ENCODE measurements around the gene CRYBA2. TPM values are rescaled to one million over a fixed set of nuclear protein-coding genes. Genes with fewer than 3 reads are reported as not detected.

The CRYBA2 gene
- total RNA-seq, 1 donor from 2014 or later, result not detected

- H3K36me3 Mint-ChIP-seq, result no peaks in the 10 kb centered on the region
- no peaks in the 10 kb centered on the region for H3K9me3 ChIP-seq (ENCODE audit: low read depth)
- peaks cover 14% of the 10 kb centered on the region for H3K4me1 ChIP-seq
- no peaks in the 10 kb centered on the region for H3K79me2 ChIP-seq (ENCODE audit: low read depth)
- H3K27me3 Mint-ChIP-seq (ENCODE audit: insufficient read depth, low read depth), result peaks cover 77% of the 10 kb centered on the region
- no peaks in the 10 kb centered on the region for H3K9me3 Mint-ChIP-seq
- H3K27ac Mint-ChIP-seq, result no peak overlapping the region
- peak overlapping the region; percentile 58 for H3K4me3 Mint-ChIP-seq
- peaks cover 12% of the 10 kb centered on the region for H3K4me1 Mint-ChIP-seq
- peak overlapping the region; percentile 27 for H3K4me3 ChIP-seq
- TF ChIP-seq EZH2phosphoT487 (IDR thresholded peaks at IDR 0.05), result peak; percentile 98
- TF ChIP-seq EZH2 (IDR thresholded peaks at IDR 0.05), result peak; percentile 100
- TF ChIP-seq CTCF (IDR thresholded peaks at IDR 0.05), result no peak
- DNase-seq (ENCODE audit: low spot score), result peak; percentile 65
- peaks cover 7% of the 10 kb centered on the region for H3F3A ChIP-seq (ENCODE audit: low read depth)
- H3K9ac ChIP-seq, result no peak overlapping the region
- H3K36me3 ChIP-seq, result no peaks in the 10 kb centered on the region
- peaks cover 100% of the 10 kb centered on the region for H3K27me3 ChIP-seq
- H3K27ac ChIP-seq, result no peak overlapping the region
- H2AFZ ChIP-seq (replicated peaks), result no peak overlapping the region
- H4K20me1 ChIP-seq (ENCODE audit: low read depth), result peaks cover 62% of the 10 kb centered on the region
- H3K4me2 ChIP-seq, result peak overlapping the region; percentile 56
These were observed 11.2 kb downstream of the CRYBA2 start for GRCh38 chr2:218981881-218982585.

GRCh38 chr2:218981390-218981880, 11.8 kb downstream of the CRYBA2 start:
- Mint-ChIP-seq H3K9me3 (no peaks in the 10 kb centered on the region), H3K36me3 (no peaks in the 10 kb centered on the region), H3K4me3 (peak overlapping the region; percentile 77), H3K4me1 (peaks cover 12% of the 10 kb centered on the region), H3K27ac (no peak overlapping the region), H3K27me3 (ENCODE audit: insufficient read depth, low read depth) (peaks cover 77% of the 10 kb centered on the region)
- Histone ChIP-seq H3K9me3 (ENCODE audit: low read depth) (no peaks in the 10 kb centered on the region), H3K4me1 (peaks cover 14% of the 10 kb centered on the region), H3K9ac (no peak overlapping the region), H3K27ac (no peak overlapping the region), H2AFZ (replicated peaks) (no peak overlapping the region), H3K36me3 (no peaks in the 10 kb centered on the region), H3K79me2 (ENCODE audit: low read depth) (no peaks in the 10 kb centered on the region), H3K27me3 (peaks cover 100% of the 10 kb centered on the region), H4K20me1 (ENCODE audit: low read depth) (peaks cover 56% of the 10 kb centered on the region), H3K4me3 (peak overlapping the region; percentile 27), H3K4me2 (peak overlapping the region; percentile 56), H3F3A (ENCODE audit: low read depth) (peaks cover 7% of the 10 kb centered on the region)
- peak; percentile 61 for DNase-seq (ENCODE audit: low spot score)
- TF ChIP-seq CTCF (IDR thresholded peaks at IDR 0.05) (peak; percentile 39), EZH2 (IDR thresholded peaks at IDR 0.05) (peak; percentile 96), EZH2phosphoT487 (IDR thresholded peaks at IDR 0.05) (peak; percentile 95)

GRCh38 chr2:218980735-218981389, 12.4 kb downstream of the CRYBA2 start:
- DNase-seq (ENCODE audit: low spot score), result no peak
- Mint-ChIP-seq H3K4me1 (peaks cover 12% of the 10 kb centered on the region), H3K4me3 (peak overlapping the region; percentile 77), H3K9me3 (no peaks in the 10 kb centered on the region), H3K27ac (no peak overlapping the region), H3K27me3 (ENCODE audit: insufficient read depth, low read depth) (peaks cover 72% of the 10 kb centered on the region), H3K36me3 (no peaks in the 10 kb centered on the region)
- H3K9me3 ChIP-seq (ENCODE audit: low read depth), result no peaks in the 10 kb centered on the region
- H3K27me3 ChIP-seq, result peaks cover 100% of the 10 kb centered on the region
- H3K79me2 ChIP-seq (ENCODE audit: low read depth), result no peaks in the 10 kb centered on the region
- peak; percentile 80 for TF ChIP-seq EZH2phosphoT487 (IDR thresholded peaks at IDR 0.05)
- TF ChIP-seq EZH2 (IDR thresholded peaks at IDR 0.05), result no peak
- no peak for TF ChIP-seq CTCF (IDR thresholded peaks at IDR 0.05)
- no peak overlapping the region for H3K4me3 ChIP-seq
- no peak overlapping the region for H3K27ac ChIP-seq
- H4K20me1 ChIP-seq (ENCODE audit: low read depth), result peaks cover 50% of the 10 kb centered on the region
- no peak overlapping the region for H3K9ac ChIP-seq
- H3K4me1 ChIP-seq, result peaks cover 14% of the 10 kb centered on the region
- peaks cover 7% of the 10 kb centered on the region for H3F3A ChIP-seq (ENCODE audit: low read depth)
- peak overlapping the region; percentile 56 for H3K4me2 ChIP-seq
- H2AFZ ChIP-seq (replicated peaks), result no peak overlapping the region
- no peaks in the 10 kb centered on the region for H3K36me3 ChIP-seq

Measured in neural progenitor cell (in vitro differentiated cells).